WTC11 (cell line): ENCODE measurements around the gene GALNT15. TPM values are rescaled to one million over a fixed set of nuclear protein-coding genes. Genes with fewer than 3 reads are reported as not detected.

Experiments used
- ATAC-seq: fragments of 200-7000 bp; cut with Tn5 transposase; 2 replicates; pipeline ENCODE4 v1.10.0; 2021; ENCODE audit warnings: mild to moderate bottlenecking, moderate library complexity
- CTCF ChIA-PET: fragments of 300-600 bp; sonication (Branson Sonifier 250); formaldehyde crosslinking; loops from one replicate; lab custom pipeline; 2021; ENCODE audit warnings: antibody characterized with exemption; lab: Charles Lee
- POLR2A ChIA-PET: fragments of 350-600 bp; sonication (Branson Sonifier 250); formaldehyde crosslinking; loops from one replicate; lab custom pipeline; 2021; ENCODE audit warnings: antibody characterized with exemption; lab: Charles Lee
- DNase-seq: peaks from one replicate; pipeline ENCODE4 v3.0.0; 2021; ENCODE audit warnings: low spot score
- H3K27ac Mint-ChIP-seq: 2 replicates; pipeline ENCODE4 v1.8.0; 2021; ENCODE audit warnings: mixed read lengths
- H3K27me3 Mint-ChIP-seq: 2 replicates; pipeline ENCODE4 v1.8.0; 2021; ENCODE audit warnings: low read depth, mild to moderate bottlenecking, moderate library complexity, mixed read lengths
- H3K36me3 Mint-ChIP-seq: 2 replicates; pipeline ENCODE4 v1.8.0; 2021; ENCODE audit warnings: mixed read lengths
- H3K4me1 Mint-ChIP-seq: 2 replicates; pipeline ENCODE4 v1.8.0; 2022; ENCODE audit warnings: mixed read lengths
- H3K4me3 Mint-ChIP-seq: 2 replicates; pipeline ENCODE4 v1.8.0; 2021; ENCODE audit warnings: mild to moderate bottlenecking, moderate library complexity, mixed read lengths
- H3K9me3 Mint-ChIP-seq: 2 replicates; pipeline ENCODE4 v1.8.0; 2021; ENCODE audit warnings: mixed read lengths
- CREB1 ChIP-seq: sonication (generic); formaldehyde crosslinking; IDR thresholded peaks from 2 replicates; pipeline ENCODE4 v1.8.0; 2023; ENCODE audit warnings: mild to moderate bottlenecking, missing genetic modification reagents
- FOXJ3 ChIP-seq: sonication (generic); formaldehyde crosslinking; IDR thresholded peaks from 2 replicates; pipeline ENCODE4 v1.9.0; 2021; ENCODE audit warnings: missing genetic modification reagents, mild to moderate bottlenecking, borderline replicate concordance
- GABPB1 ChIP-seq: sonication (generic); formaldehyde crosslinking; IDR thresholded peaks from 2 replicates; pipeline ENCODE4 v1.8.1; 2023; ENCODE audit warnings: mild to moderate bottlenecking, missing genetic modification reagents
- GTF2I ChIP-seq: fragments of 250-450 bp; sonication (Bioruptor Pico); conservative IDR thresholded peaks from 2 replicates; pipeline ENCODE4 v1.4.0; 2021; ENCODE audit warnings: mild to moderate bottlenecking
- HMGA2 ChIP-seq: fragments of 250-450 bp; sonication (Bioruptor Pico); IDR thresholded peaks from 2 replicates; pipeline ENCODE4 v1.4.0; 2021; ENCODE audit warnings: mild to moderate bottlenecking, moderate library complexity
- PREB ChIP-seq: sonication (generic); formaldehyde crosslinking; IDR thresholded peaks from 2 replicates; pipeline ENCODE4 v1.8.1; 2022; ENCODE audit warnings: mild to moderate bottlenecking, missing genetic modification reagents, moderate library complexity, borderline replicate concordance
- RELA ChIP-seq: sonication (generic); formaldehyde crosslinking; IDR thresholded peaks from 2 replicates; pipeline ENCODE4 v1.8.1; 2022; ENCODE audit warnings: missing genetic modification reagents, mild to moderate bottlenecking, borderline replicate concordance
- ZNF219 ChIP-seq: sonication (generic); formaldehyde crosslinking; IDR thresholded peaks from 2 replicates; pipeline ENCODE4 v1.8.0; 2023; ENCODE audit warnings: missing genetic modification reagents, mild to moderate bottlenecking, borderline replicate concordance
- ZNF232 ChIP-seq: sonication (generic); formaldehyde crosslinking; IDR thresholded peaks from 2 replicates; pipeline ENCODE4 v1.8.0; 2022; ENCODE audit warnings: mild to moderate bottlenecking, missing genetic modification reagents
- ZNF425 ChIP-seq: fragments of 250-450 bp; sonication (Bioruptor Pico); conservative IDR thresholded peaks from 2 replicates; pipeline ENCODE4 v1.9.0; 2021; ENCODE audit warnings: mild to moderate bottlenecking
- total RNA-seq: library from RNA; stranded (reverse); gene quantifications from 3 replicates; pipeline ENCODE4 v1.2.3, GENCODE V29; 2021
- TF ChIP-seq, protein P1 (sequence below): sonication (generic); formaldehyde crosslinking; IDR thresholded peaks from 2 replicates; pipeline ENCODE4 v1.8.1; 2023; ENCODE audit warnings: mild to moderate bottlenecking, missing genetic modification reagents
- TF ChIP-seq, protein P2 (sequence below): fragments of 250-450 bp; sonication (Bioruptor Pico); IDR thresholded peaks from 2 replicates; pipeline ENCODE4 v1.8.0; 2021; ENCODE audit warnings: mild to moderate bottlenecking
- TF ChIP-seq, protein P3 (sequence below): fragments of 250-450 bp; sonication (Bioruptor Pico); IDR thresholded peaks from 2 replicates; pipeline ENCODE4 v1.9.0; 2021; ENCODE audit warnings: mild to moderate bottlenecking
- TF ChIP-seq, protein P4 (sequence below): sonication (generic); formaldehyde crosslinking; IDR thresholded peaks from 2 replicates; pipeline ENCODE4 v1.8.0; 2022; ENCODE audit warnings: mild to moderate bottlenecking, missing genetic modification reagents
- TF ChIP-seq, protein P5 (sequence below): sonication (generic); formaldehyde crosslinking; IDR thresholded peaks from 2 replicates; pipeline ENCODE4 v1.8.0; 2022; ENCODE audit warnings: mild to moderate bottlenecking, missing genetic modification reagents

The GALNT15 gene
- total RNA-seq, 1 experiment from 2014 or later: 0.15 TPM

DNA sequence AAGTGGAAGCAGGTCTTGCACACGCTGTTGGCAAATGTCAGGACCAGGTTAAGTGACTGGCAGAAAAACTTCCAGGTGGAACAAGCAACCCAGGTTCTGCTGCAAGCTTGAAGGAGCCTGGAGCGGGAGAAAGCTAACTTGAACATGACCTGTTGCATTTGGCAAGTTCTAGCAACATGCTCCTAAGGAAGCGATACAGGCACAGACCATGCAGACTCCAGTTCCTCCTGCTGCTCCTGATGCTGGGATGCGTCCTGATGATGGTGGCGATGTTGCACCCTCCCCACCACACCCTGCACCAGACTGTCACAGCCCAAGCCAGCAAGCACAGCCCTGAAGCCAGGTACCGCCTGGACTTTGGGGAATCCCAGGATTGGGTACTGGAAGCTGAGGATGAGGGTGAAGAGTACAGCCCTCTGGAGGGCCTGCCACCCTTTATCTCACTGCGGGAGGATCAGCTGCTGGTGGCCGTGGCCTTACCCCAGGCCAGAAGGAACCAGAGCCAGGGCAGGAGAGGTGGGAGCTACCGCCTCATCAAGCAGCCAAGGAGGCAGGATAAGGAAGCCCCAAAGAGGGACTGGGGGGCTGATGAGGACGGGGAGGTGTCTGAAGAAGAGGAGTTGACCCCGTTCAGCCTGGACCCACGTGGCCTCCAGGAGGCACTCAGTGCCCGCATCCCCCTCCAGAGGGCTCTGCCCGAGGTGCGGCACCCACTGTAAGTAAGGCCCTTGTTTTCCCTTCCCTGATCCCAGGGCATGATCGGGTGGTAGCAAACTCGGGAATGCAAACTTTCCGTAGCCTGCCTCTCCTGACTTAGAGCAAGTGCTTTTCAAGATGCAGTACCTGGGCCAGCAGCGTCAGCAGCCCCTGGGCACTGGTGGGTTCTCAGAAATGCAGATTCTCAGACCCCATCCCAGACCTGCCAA is 759 bp downstream of the GALNT15 start:
- Mint-ChIP-seq H3K27me3 (peaks cover 4% of the 10 kb centered on the region; the same call in 1 of the 2 replicates), H3K9me3 (peaks cover 5% of the 10 kb centered on the region), H3K4me1 (peaks cover 18% of the 10 kb centered on the region), H3K4me3 (no peak overlapping the region), H3K36me3 (no peaks in the 10 kb centered on the region), H3K27ac (no peak overlapping the region)
- ATAC-seq (no peak), DNase-seq (no peak)
- TF ChIP-seq HMGA2: no peak
- TF ChIP-seq, protein P1, sequence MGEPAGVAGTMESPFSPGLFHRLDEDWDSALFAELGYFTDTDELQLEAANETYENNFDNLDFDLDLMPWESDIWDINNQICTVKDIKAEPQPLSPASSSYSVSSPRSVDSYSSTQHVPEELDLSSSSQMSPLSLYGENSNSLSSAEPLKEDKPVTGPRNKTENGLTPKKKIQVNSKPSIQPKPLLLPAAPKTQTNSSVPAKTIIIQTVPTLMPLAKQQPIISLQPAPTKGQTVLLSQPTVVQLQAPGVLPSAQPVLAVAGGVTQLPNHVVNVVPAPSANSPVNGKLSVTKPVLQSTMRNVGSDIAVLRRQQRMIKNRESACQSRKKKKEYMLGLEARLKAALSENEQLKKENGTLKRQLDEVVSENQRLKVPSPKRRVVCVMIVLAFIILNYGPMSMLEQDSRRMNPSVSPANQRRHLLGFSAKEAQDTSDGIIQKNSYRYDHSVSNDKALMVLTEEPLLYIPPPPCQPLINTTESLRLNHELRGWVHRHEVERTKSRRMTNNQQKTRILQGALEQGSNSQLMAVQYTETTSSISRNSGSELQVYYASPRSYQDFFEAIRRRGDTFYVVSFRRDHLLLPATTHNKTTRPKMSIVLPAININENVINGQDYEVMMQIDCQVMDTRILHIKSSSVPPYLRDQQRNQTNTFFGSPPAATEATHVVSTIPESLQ: no peak
- TF ChIP-seq, protein P2, sequence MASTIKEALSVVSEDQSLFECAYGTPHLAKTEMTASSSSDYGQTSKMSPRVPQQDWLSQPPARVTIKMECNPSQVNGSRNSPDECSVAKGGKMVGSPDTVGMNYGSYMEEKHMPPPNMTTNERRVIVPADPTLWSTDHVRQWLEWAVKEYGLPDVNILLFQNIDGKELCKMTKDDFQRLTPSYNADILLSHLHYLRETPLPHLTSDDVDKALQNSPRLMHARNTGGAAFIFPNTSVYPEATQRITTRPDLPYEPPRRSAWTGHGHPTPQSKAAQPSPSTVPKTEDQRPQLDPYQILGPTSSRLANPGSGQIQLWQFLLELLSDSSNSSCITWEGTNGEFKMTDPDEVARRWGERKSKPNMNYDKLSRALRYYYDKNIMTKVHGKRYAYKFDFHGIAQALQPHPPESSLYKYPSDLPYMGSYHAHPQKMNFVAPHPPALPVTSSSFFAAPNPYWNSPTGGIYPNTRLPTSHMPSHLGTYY (CRISPR knock-in tag): no peak
- TF ChIP-seq GABPB1: no peak
- ChIA-PET POLR2A (no interaction called here), CTCF (no interaction called here)

DNA sequence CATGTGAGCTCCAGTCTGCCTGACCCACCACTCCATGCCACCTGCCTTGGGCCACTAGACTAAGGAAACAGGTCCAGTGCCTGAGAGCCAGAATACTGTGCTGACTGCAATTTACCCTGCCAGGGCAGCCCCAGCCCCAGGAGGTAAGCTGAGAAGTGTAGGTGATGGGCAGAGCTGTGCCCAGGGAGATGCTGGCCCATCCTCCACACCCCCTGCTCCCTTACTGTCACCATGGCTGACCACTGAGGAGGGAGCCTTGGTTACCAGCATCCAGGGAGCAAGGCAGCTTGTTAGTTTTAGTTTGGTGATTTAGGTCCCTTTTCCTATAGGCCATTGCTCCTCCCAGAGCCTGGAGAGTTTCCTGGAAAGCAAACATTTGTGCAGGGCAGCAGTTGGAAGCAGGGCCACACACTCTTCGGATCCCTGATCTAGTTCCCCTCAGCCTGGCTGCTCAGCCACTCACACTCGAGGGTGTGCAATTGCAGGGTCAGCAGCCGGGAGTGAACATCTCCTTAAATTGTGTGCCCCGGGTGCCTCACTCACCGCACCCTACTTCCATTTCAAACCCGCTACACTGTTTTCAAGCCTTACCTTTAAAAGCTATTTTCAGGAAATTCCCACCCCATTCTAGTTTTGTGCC is 2.0 kb downstream of the GALNT15 start:
- Mint-ChIP-seq H3K9me3 (no peaks in the 10 kb centered on the region), H3K27me3 (peaks cover 4% of the 10 kb centered on the region; the same call in 1 of the 2 replicates), H3K27ac (no peak overlapping the region), H3K4me1 (peaks cover 29% of the 10 kb centered on the region)
- POLR2A ChIA-PET: no interaction called here
- ATAC-seq: no peak
- TF ChIP-seq ZNF425 (CRISPR knock-in tag) (no peak), CREB1 (CRISPR knock-in tag) (no peak), GTF2I (no peak), ZNF219 (no peak), PREB (no peak), RELA (CRISPR knock-in tag) (no peak), ZNF232 (CRISPR knock-in tag) (no peak), FOXJ3 (CRISPR knock-in tag) (no peak)
- TF ChIP-seq, protein P3, sequence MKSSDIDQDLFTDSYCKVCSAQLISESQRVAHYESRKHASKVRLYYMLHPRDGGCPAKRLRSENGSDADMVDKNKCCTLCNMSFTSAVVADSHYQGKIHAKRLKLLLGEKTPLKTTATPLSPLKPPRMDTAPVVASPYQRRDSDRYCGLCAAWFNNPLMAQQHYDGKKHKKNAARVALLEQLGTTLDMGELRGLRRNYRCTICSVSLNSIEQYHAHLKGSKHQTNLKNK (CRISPR knock-in tag): no peak
- TF ChIP-seq, protein P4, sequence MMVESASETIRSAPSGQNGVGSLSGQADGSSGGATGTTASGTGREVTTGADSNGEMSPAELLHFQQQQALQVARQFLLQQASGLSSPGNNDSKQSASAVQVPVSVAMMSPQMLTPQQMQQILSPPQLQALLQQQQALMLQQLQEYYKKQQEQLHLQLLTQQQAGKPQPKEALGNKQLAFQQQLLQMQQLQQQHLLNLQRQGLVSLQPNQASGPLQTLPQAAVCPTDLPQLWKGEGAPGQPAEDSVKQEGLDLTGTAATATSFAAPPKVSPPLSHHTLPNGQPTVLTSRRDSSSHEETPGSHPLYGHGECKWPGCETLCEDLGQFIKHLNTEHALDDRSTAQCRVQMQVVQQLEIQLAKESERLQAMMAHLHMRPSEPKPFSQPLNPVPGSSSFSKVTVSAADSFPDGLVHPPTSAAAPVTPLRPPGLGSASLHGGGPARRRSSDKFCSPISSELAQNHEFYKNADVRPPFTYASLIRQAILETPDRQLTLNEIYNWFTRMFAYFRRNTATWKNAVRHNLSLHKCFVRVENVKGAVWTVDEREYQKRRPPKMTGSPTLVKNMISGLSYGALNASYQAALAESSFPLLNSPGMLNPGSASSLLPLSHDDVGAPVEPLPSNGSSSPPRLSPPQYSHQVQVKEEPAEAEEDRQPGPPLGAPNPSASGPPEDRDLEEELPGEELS (CRISPR knock-in tag): no peak
- TF ChIP-seq, protein P5, sequence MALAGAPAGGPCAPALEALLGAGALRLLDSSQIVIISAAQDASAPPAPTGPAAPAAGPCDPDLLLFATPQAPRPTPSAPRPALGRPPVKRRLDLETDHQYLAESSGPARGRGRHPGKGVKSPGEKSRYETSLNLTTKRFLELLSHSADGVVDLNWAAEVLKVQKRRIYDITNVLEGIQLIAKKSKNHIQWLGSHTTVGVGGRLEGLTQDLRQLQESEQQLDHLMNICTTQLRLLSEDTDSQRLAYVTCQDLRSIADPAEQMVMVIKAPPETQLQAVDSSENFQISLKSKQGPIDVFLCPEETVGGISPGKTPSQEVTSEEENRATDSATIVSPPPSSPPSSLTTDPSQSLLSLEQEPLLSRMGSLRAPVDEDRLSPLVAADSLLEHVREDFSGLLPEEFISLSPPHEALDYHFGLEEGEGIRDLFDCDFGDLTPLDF (CRISPR knock-in tag): no peak
- TF ChIP-seq, protein P1: no peak
- TF ChIP-seq, all 79 proteins: peak for 0
- DNase-seq: no peak
- H3K36me3 Mint-ChIP-seq: no peaks in the 10 kb centered on the region
- H3K4me3 Mint-ChIP-seq: no peak overlapping the region
- CTCF ChIA-PET: interaction anchor here (0.9 to 1.0 kb wide), 2 partner anchors 126 to 147 kb away, joined by 3 to 4 read pairs; no protein-coding TSS in a partner anchor
